A549 (cell line): Measurements from ENCODE around the gene CDK16. TPM values are rescaled to one million over a fixed set of nuclear protein-coding genes. Genes with fewer than 3 reads are reported as not detected.

Experiments used
- ATAC-seq, 2 experiments: fragments of 200-7000 bp in 1 of 2; fragments of >200 bp in 1 of 2; cut with Nextera tagmentation in 1 of 2; cut with Tn5 transposase in 1 of 2; 3 replicates each; pipeline versions ENCODE4 v1.8.0 to v1.9.1; 2018 to 2020; ENCODE audit warnings: mild to moderate bottlenecking in 1 of 2, moderate library complexity in 1 of 2
- CTCF ChIA-PET: fragments of 300-600 bp; sonication (Branson Sonifier 250); formaldehyde crosslinking; extraction: SDS; loops from one replicate; lab custom pipeline; 2021; ENCODE audit warnings: antibody characterized with exemption, inconsistent platforms; lab: Yijun Ruan, JAX
- POLR2A ChIA-PET: fragments of 350-600 bp; formaldehyde crosslinking; extraction: SDS; loops from one replicate; lab custom pipeline; 2021; ENCODE audit warnings: antibody characterized with exemption, inconsistent platforms; lab: Yijun Ruan, JAX
- DNase-seq, 2 experiments: peaks; one replicate each; pipeline versions ENCODE4 v3.0.0 to v3.0.0-alpha.2; 2011 to 2016; ENCODE audit warnings: low read depth in 1 of 2, low spot score in 1 of 2
- FAIRE-seq: peaks from 2 replicates; lab custom pipeline; 2011; peaks lifted over from hg19 to GRCh38; lab: Jason Lieb, UNC
- H3K27ac ChIP-seq, 2 experiments: fragments of >200 bp; sonication (Bioruptor Twin); formaldehyde crosslinking; 3 replicates each; pipeline ENCODE4 v1.5.1; 2016 to 2017
- H3K4me1 ChIP-seq: fragments of >200 bp; sonication (Bioruptor Twin); formaldehyde crosslinking; 3 replicates; pipeline ENCODE4 v1.6.1; 2016
- H3K4me2 ChIP-seq: fragments of >200 bp; sonication (Bioruptor Twin); formaldehyde crosslinking; 3 replicates; pipeline ENCODE4 v1.6.1; 2016
- H3K4me3 ChIP-seq: fragments of >200 bp; sonication (Bioruptor Twin); formaldehyde crosslinking; 3 replicates; pipeline ENCODE4 v1.5.1; 2016
- H3K9me3 ChIP-seq: fragments of >200 bp; sonication (Bioruptor Twin); formaldehyde crosslinking; 3 replicates; pipeline ENCODE4 v1.6.1; 2016
- BCL3 ChIP-seq: fragments of >200 bp; sonication (Bioruptor Twin); formaldehyde crosslinking; IDR thresholded peaks from 3 replicates; pipeline ENCODE4 v1.6.1; 2016
- CBX2 ChIP-seq: fragments of 200-600 bp; sonication (generic); IDR thresholded peaks from 2 replicates; pipeline ENCODE4 v1.6.1; 2016; ENCODE audit warnings: low read depth, mild to moderate bottlenecking, borderline replicate concordance
- CEBPB ChIP-seq, 2 experiments: fragments of >200 bp in 1 of 2; sonication (Bioruptor Twin) in 1 of 2; formaldehyde crosslinking in 1 of 2; IDR thresholded peaks; 2 replicates each; pipeline ENCODE4 v1.6.1; 2012 to 2016
- CHD4 ChIP-seq: fragments of 200-600 bp; sonication (generic); IDR thresholded peaks from 2 replicates; pipeline ENCODE4 v1.6.1; 2016; ENCODE audit warnings: antibody characterized with exemption, mild to moderate bottlenecking, borderline replicate concordance
- CTCF ChIP-seq: fragments of >200 bp; sonication (Bioruptor Twin); formaldehyde crosslinking; IDR thresholded peaks from 3 replicates; pipeline ENCODE4 v1.5.1; 2016
- EHF ChIP-seq: fragments of 250-450 bp; sonication (Bioruptor Pico); IDR thresholded peaks from 2 replicates; pipeline ENCODE4 v1.5.0; 2020; ENCODE audit warnings: mild to moderate bottlenecking
- ELK1 ChIP-seq: fragments of 150-350 bp; IDR thresholded peaks from 2 replicates; pipeline ENCODE4 v1.6.1; 2014; ENCODE audit warnings: low read depth, mild to moderate bottlenecking, low read length
- EP300 ChIP-seq, 2 experiments: fragments of >200 bp; sonication (Bioruptor Twin); formaldehyde crosslinking; IDR thresholded peaks; 2 replicates in 1 of 2; 3 replicates in 1 of 2; pipeline ENCODE4 v1.6.1; 2016 to 2017
- ESRRA ChIP-seq: fragments of 150-350 bp; IDR thresholded peaks from 2 replicates; pipeline ENCODE4 v1.6.1; 2014; ENCODE audit warnings: mild to moderate bottlenecking, low read length, borderline replicate concordance
- FOSB ChIP-seq: fragments of 250-450 bp; sonication (Bioruptor Pico); IDR thresholded peaks from 2 replicates; pipeline ENCODE4 v1.5.0; 2020; ENCODE audit warnings: mild to moderate bottlenecking, moderate library complexity
- FOSL2 ChIP-seq, 2 experiments: fragments of 450-650 bp in 1 of 2; fragments of >200 bp in 1 of 2; sonication (Bioruptor Twin) in 1 of 2; formaldehyde crosslinking; IDR thresholded peaks; 2 replicates each; pipeline versions ENCODE4 v1.5.0 to v1.6.1; 2016 to 2020; ENCODE audit warnings: mild to moderate bottlenecking in 1 of 2, moderate library complexity in 1 of 2
- HEYL ChIP-seq: fragments of 250-450 bp; sonication (Bioruptor Pico); IDR thresholded peaks from 2 replicates; pipeline ENCODE4 v1.8.0; 2021; ENCODE audit warnings: mild to moderate bottlenecking, moderate library complexity
- HOXB13 ChIP-seq: fragments of 250-450 bp; sonication (Bioruptor Pico); IDR thresholded peaks from 2 replicates; pipeline ENCODE4 v1.5.0; 2020; ENCODE audit warnings: low read depth, mild to moderate bottlenecking, moderate library complexity
- HOXB5 ChIP-seq: fragments of 250-450 bp; sonication (Bioruptor Pico); IDR thresholded peaks from 2 replicates; pipeline ENCODE4 v1.5.0; 2020; ENCODE audit warnings: mild to moderate bottlenecking, moderate library complexity
- KDM5A ChIP-seq: fragments of 200-600 bp; sonication (generic); IDR thresholded peaks from 2 replicates; pipeline ENCODE4 v1.6.1; 2016; ENCODE audit warnings: antibody characterized with exemption, mild to moderate bottlenecking
- NFE2L2 ChIP-seq: fragments of 150-350 bp; conservative IDR thresholded peaks from 2 replicates; pipeline ENCODE4 v1.6.1; 2014; ENCODE audit warnings: low read length
- PHF8 ChIP-seq: fragments of 200-600 bp; sonication (generic); IDR thresholded peaks from 2 replicates; pipeline ENCODE4 v1.6.1; 2016; ENCODE audit warnings: low read depth, mild to moderate bottlenecking, antibody characterized with exemption, moderate library complexity, borderline replicate concordance
- RARB ChIP-seq: fragments of 250-450 bp; sonication (Bioruptor Pico); IDR thresholded peaks from 2 replicates; pipeline ENCODE4 v1.8.0; 2021; ENCODE audit warnings: mild to moderate bottlenecking, moderate library complexity
- RCOR1 ChIP-seq: fragments of 150-350 bp; IDR thresholded peaks from 2 replicates; pipeline ENCODE4 v1.6.1; 2014; ENCODE audit warnings: antibody characterized with exemption, low read length, low read depth
- RNF2 ChIP-seq: fragments of 200-600 bp; sonication (generic); IDR thresholded peaks from 2 replicates; pipeline ENCODE4 v1.6.1; 2016; ENCODE audit warnings: low read depth, mild to moderate bottlenecking, antibody characterized with exemption, moderate library complexity, borderline replicate concordance
- SMC3 ChIP-seq: fragments of >200 bp; sonication (Bioruptor Twin); formaldehyde crosslinking; IDR thresholded peaks from 3 replicates; pipeline ENCODE4 v1.6.1; 2018; ENCODE audit warnings: inconsistent platforms
- SREBF2 ChIP-seq: fragments of 450-650 bp; IDR thresholded peaks from 2 replicates; pipeline ENCODE4 v1.6.1; 2014; ENCODE audit warnings: mild to moderate bottlenecking, moderate library complexity
- TFCP2L1 ChIP-seq: fragments of 250-450 bp; sonication (Bioruptor Pico); IDR thresholded peaks from 2 replicates; pipeline ENCODE4 v1.5.0; 2021; ENCODE audit warnings: mild to moderate bottlenecking
- TP53 ChIP-seq: fragments of 250-450 bp; sonication (Bioruptor Pico); IDR thresholded peaks from 2 replicates; pipeline ENCODE4 v1.5.0; 2021; ENCODE audit warnings: mild to moderate bottlenecking, moderate library complexity
- USF2 ChIP-seq: fragments of 450-650 bp; IDR thresholded peaks from 2 replicates; pipeline ENCODE4 v1.6.1; 2014; ENCODE audit warnings: antibody characterized with exemption
- WGBS: methylation state at CpG from one replicate; pipeline ENCODE4 v1.1.6; 2017; ENCODE audit errors: missing lambda C conversion rate; 5-methylcytosine and 5-hydroxymethylcytosine counted together
- polyA plus RNA-seq, 4 experiments: library from polyadenylated mRNA; depleted of rRNA in 3 of 4; stranded (reverse); fragments of >200 nt; fragmentation: RNase III in 1 of 4; extraction: RNeasy Plus Mini Kit Qiagen cat#74134 plus additional on column Dnase treatment in 1 of 4; gene quantifications; 2 replicates in 3 of 4; 3 replicates in 1 of 4; pipeline ENCODE4 v1.2.3, GENCODE V29; 2011 to 2017
- TF ChIP-seq, protein P1 (sequence below): IDR thresholded peaks from 2 replicates; pipeline ENCODE4 v1.6.1; 2012

Gene CDK16
- polyA plus RNA-seq, 2 of the 4 experiments (the other 2 are of a cell fraction) = 105 to 111 TPM

DNA sequence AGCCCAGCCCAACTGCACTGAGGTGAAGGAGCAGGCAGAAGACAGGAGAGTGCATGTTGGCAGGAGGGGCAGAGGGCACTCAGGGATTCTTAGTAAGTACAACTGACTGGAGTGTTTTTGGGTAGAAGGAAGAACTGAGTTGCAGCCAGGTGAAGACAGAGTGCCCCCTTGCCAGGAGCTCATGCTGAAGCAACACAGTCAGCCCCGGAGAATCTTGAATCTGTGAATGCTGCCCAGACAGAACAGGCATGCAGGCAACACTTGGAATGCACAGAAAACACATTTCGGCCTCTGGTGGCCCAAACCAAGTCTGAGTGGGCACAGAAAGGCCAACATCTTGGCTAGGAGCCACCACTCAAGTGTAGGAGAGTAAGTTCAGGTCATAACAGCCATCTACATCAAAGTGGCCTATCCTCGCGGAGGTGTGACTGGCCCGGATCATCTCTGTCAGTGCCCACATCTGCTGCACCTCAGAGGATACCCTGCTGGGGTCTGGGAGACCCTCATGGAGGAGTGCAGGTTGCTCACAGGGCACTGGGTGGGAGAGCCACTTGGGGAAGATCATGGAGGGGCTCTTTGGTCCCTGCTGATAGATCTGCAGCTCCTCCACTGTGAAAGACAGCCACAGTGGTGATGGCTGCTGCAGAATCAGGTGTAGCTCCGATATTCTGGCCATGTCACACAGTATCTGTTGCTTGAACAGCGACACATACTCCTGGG, 54.7 kb downstream of the CDK16 start:
- DNase-seq (no peak), FAIRE-seq (no peak), ATAC-seq (no peak)
- Histone ChIP-seq H3K27ac (no peak overlapping the region), H3K4me1 (peaks cover 1% of the 10 kb centered on the region), H3K4me3 (no peak overlapping the region), H3K4me2 (no peak overlapping the region), H3K9me3 (no peaks in the 10 kb centered on the region)
- ChIA-PET CTCF (no interaction called here), POLR2A (no interaction called here)
- WGBS = 76% methylated on average over 3 of the region's 7 CpGs
- TF ChIP-seq BCL3 (no peak), RNF2 (no peak), HEYL (no peak), SREBF2 (no peak), KDM5A (no peak), RARB (no peak), FOSL2 (IDR thresholded peaks at IDR 0.05) (no peak), FOSL2 (CRISPR knock-in tag; IDR thresholded peaks at IDR 0.05) (no peak), CHD4 (no peak), USF2 (no peak), FOSB (no peak), SMC3 (no peak)

GRCh38 chrX:47278691-47279090, 60.2 kb downstream of the CDK16 start:
- FAIRE-seq (no peak), DNase-seq (peak; percentile 3 to 11), ATAC-seq (no peak; a peak in 1 of 6 replicates)
- peak overlapping the region; percentile 39; the same call in 1 of the 3 replicates for H3K4me2 ChIP-seq
- CTCF ChIA-PET = no interaction called here
- no peak overlapping the region; a peak in 1 of 6 replicates for H3K27ac ChIP-seq
- TF ChIP-seq CTCF = no peak
- no peak for TF ChIP-seq HOXB5 (CRISPR knock-in tag)
- no peak for TF ChIP-seq RCOR1
- TF ChIP-seq CBX2 = no peak
- no peak for TF ChIP-seq EP300 (IDR thresholded peaks at IDR 0.05)
- TF ChIP-seq PHF8 = no peak
- TF ChIP-seq, protein P1, sequence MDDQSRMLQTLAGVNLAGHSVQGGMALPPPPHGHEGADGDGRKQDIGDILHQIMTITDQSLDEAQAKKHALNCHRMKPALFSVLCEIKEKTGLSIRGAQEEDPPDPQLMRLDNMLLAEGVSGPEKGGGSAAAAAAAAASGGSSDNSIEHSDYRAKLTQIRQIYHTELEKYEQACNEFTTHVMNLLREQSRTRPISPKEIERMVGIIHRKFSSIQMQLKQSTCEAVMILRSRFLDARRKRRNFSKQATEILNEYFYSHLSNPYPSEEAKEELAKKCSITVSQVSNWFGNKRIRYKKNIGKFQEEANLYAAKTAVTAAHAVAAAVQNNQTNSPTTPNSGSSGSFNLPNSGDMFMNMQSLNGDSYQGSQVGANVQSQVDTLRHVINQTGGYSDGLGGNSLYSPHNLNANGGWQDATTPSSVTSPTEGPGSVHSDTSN = no peak
- no peak for TF ChIP-seq TP53 (CRISPR knock-in tag)
- TF ChIP-seq ELK1 = no peak
- TF ChIP-seq USF2 = no peak
- TF ChIP-seq CEBPB (IDR thresholded peaks at IDR 0.05) = no peak
- no peak for TF ChIP-seq HOXB13
- no peak for TF ChIP-seq EHF
- TF ChIP-seq TFCP2L1 (CRISPR knock-in tag) = no peak
- TF ChIP-seq ESRRA = no peak
- no peak for TF ChIP-seq RARB
- TF ChIP-seq NFE2L2 = no peak
- 8% methylated on average over 2 of the region's 2 CpGs for WGBS
- POLR2A ChIA-PET = no interaction called here
- no peak overlapping the region for H3K4me3 ChIP-seq
- no peaks in the 10 kb centered on the region for H3K9me3 ChIP-seq
- peaks cover 12% of the 10 kb centered on the region for H3K4me1 ChIP-seq
